Neural cell (in vitro differentiated cells): ENCODE measurements around the gene TEX47.

Experiments used
- CTCF ChIP-seq: fragments of 450-650 bp; IDR thresholded peaks from 2 replicates; pipeline ENCODE4 v1.5.1; 2014; ENCODE audit warnings: antibody characterized with exemption, mild to moderate bottlenecking, moderate library complexity; ENCODE audit not compliant: poor library complexity, severe bottlenecking
- EP300 ChIP-seq: fragments of 450-650 bp; conservative IDR thresholded peaks from 2 replicates; pipeline ENCODE4 v1.6.1; 2014; ENCODE audit warnings: antibody characterized with exemption, mild to moderate bottlenecking, moderate library complexity; ENCODE audit not compliant: poor library complexity, severe bottlenecking
- EZH2 ChIP-seq: fragments of 200-600, 300-800 bp; shearing (Covaris generic), sonication (generic); IDR thresholded peaks from 2 replicates; pipeline ENCODE4 v1.6.1; 2014; ENCODE audit warnings: antibody characterized with exemption, low read length, borderline replicate concordance, mild to moderate bottlenecking; ENCODE audit not compliant: insufficient read depth, poor library complexity, severe bottlenecking
- MXI1 ChIP-seq: fragments of 450-650 bp; conservative IDR thresholded peaks from 2 replicates; pipeline ENCODE4 v1.6.1; 2014; ENCODE audit warnings: antibody characterized with exemption, mild to moderate bottlenecking; ENCODE audit not compliant: poor library complexity, severe bottlenecking
- POLR2AphosphoS5 ChIP-seq: IDR thresholded peaks from 2 replicates; pipeline ENCODE4 v1.6.1; 2012
- RAD21 ChIP-seq: fragments of 450-650 bp; conservative IDR thresholded peaks from 2 replicates; pipeline ENCODE4 v1.6.1; 2014; ENCODE audit warnings: antibody characterized with exemption, mild to moderate bottlenecking, moderate library complexity
- REST ChIP-seq: IDR thresholded peaks from 2 replicates; pipeline ENCODE4 v1.6.1; 2012; ENCODE audit warnings: borderline replicate concordance
- TAF1 ChIP-seq: IDR thresholded peaks from 2 replicates; pipeline ENCODE4 v1.6.1; 2012; ENCODE audit warnings: low read depth

- TF ChIP-seq CTCF (peak; percentile 44), EP300 (no peak), MXI1 (no peak), EZH2 (no peak), REST (no peak), TAF1 (no peak), POLR2AphosphoS5 (no peak), RAD21 (no peak)
Observed at GRCh38 chr7:88835147-88835728, 39.7 kb upstream of the TEX47 start.
